ENCODE results near the gene EHBP1.
A peak's percentile ranks its signal among the peaks of the same experiment; 100 is the strongest.

Gene EHBP1

GRCh38 chr2:62852254-62852653, 146.7 kb downstream of the EHBP1 start:
- Histone ChIP-seq H2AFZ (ENCODE audit: low read length) (no peak overlapping the region), H3K27ac (replicated peaks; ENCODE audit: low read length) (no peak overlapping the region), H3K9ac (ENCODE audit: low read depth, low read length, poor library complexity) (no peak overlapping the region), H3K18ac (ENCODE audit: low read length) (no peak overlapping the region), H4K8ac (ENCODE audit: low read depth, low read length) (no peak overlapping the region), H3K4ac (ENCODE audit: low read length) (no peak overlapping the region), H3K9me3 (replicated peaks in 1 of 2; ENCODE audit: control insufficient read depth in 2 of 2, insufficient read depth in 1 of 2, low read depth in 1 of 2, low read length in 2 of 2) (peaks cover 5 to 18% of the 10 kb centered on the region in 2 donors), H3K36me3 (replicated peaks in 1 of 2; ENCODE audit: control insufficient read depth in 2 of 2, insufficient read depth in 2 of 2, low read length in 2 of 2) (peaks cover 11 to 35% of the 10 kb centered on the region in 2 donors), H4K91ac (ENCODE audit: low read depth, low read length, poor library complexity) (no peak overlapping the region), H3K4me2 (ENCODE audit: insufficient read depth, low read length, poor library complexity, severe bottlenecking) (no peak overlapping the region), H3K27me3 (ENCODE audit: control insufficient read depth in 3 of 3, insufficient read depth in 3 of 3, low read depth in 1 of 3, low read length in 3 of 3) (no peaks in the 10 kb centered on the region), H2AK5ac (ENCODE audit: low read depth, low read length) (no peak overlapping the region), H3K4me3 (ENCODE audit: low read length in 2 of 2) (no peak overlapping the region), H2BK5ac (ENCODE audit: low read length) (no peak overlapping the region), H2BK12ac (ENCODE audit: low read length) (no peak overlapping the region), H3K79me1 (ENCODE audit: low read depth, low read length) (no peaks in the 10 kb centered on the region), H3K4me1 (ENCODE audit: control insufficient read depth in 2 of 2, insufficient read depth in 1 of 2, low read depth in 1 of 2, low read length in 2 of 2) (no peaks in the 10 kb centered on the region), H3K14ac (ENCODE audit: low read length) (no peak overlapping the region), H2BK120ac (ENCODE audit: low read depth, low read length) (no peak overlapping the region), H2BK15ac (ENCODE audit: low read length) (no peak overlapping the region), H3K23ac (ENCODE audit: low read depth, low read length, poor library complexity) (no peak overlapping the region)
- no peak for DNase-seq (ENCODE audit: low spot score)

- no peaks in the 10 kb centered on the region for H3K4me1 ChIP-seq (ENCODE audit: control insufficient read depth in 2 of 2, insufficient read depth in 1 of 2, low read depth in 1 of 2, low read length in 2 of 2)
- no peak overlapping the region for H2BK15ac ChIP-seq (ENCODE audit: low read length)
- H2BK5ac ChIP-seq (ENCODE audit: low read length) = peak overlapping the region; percentile 19
- peak overlapping the region; percentile 58 for H2BK120ac ChIP-seq (ENCODE audit: low read depth, low read length)
- no peak overlapping the region for H2AK5ac ChIP-seq (ENCODE audit: low read depth, low read length)
- no peak overlapping the region for H3K4ac ChIP-seq (ENCODE audit: low read length)
- no peak for DNase-seq (ENCODE audit: low spot score)
- peak overlapping the region; percentile 66 for H3K14ac ChIP-seq (ENCODE audit: low read length)
- peak overlapping the region; percentile 36 for H3K18ac ChIP-seq (ENCODE audit: low read length)
- peaks cover 5 to 18% of the 10 kb centered on the region in 2 donors for H3K9me3 ChIP-seq (replicated peaks in 1 of 2; ENCODE audit: control insufficient read depth in 2 of 2, insufficient read depth in 1 of 2, low read depth in 1 of 2, low read length in 2 of 2)
- H3K79me1 ChIP-seq (ENCODE audit: low read depth, low read length) = no peaks in the 10 kb centered on the region
- no CpG with 5 or more reads among the region's 14 CpGs for WGBS, 2 donors (ENCODE audit: extremely low coverage in 2 of 2, insufficient read length in 2 of 2, insufficient replicate concordance in 1 of 2)
- no peaks in the 10 kb centered on the region for H3K27me3 ChIP-seq (ENCODE audit: control insufficient read depth in 3 of 3, insufficient read depth in 3 of 3, low read depth in 1 of 3, low read length in 3 of 3)
- peaks cover 11 to 40% of the 10 kb centered on the region in 2 donors for H3K36me3 ChIP-seq (replicated peaks in 1 of 2; ENCODE audit: control insufficient read depth in 2 of 2, insufficient read depth in 2 of 2, low read length in 2 of 2)
- no peak overlapping the region for H3K9ac ChIP-seq (ENCODE audit: low read depth, low read length, poor library complexity)
- H4K8ac ChIP-seq (ENCODE audit: low read depth, low read length) = no peak overlapping the region
- peak overlapping the region; percentile 8 for H3K23ac ChIP-seq (ENCODE audit: low read depth, low read length, poor library complexity)
- H3K27ac ChIP-seq (replicated peaks; ENCODE audit: low read length) = no peak overlapping the region
- no peak overlapping the region for H4K91ac ChIP-seq (ENCODE audit: low read depth, low read length, poor library complexity)
- no peak overlapping the region for H2BK12ac ChIP-seq (ENCODE audit: low read length)
- no peak overlapping the region for H2AFZ ChIP-seq (ENCODE audit: low read length)
- H3K4me3 ChIP-seq (ENCODE audit: low read length in 2 of 2) = no peak overlapping the region
- no peak overlapping the region for H3K4me2 ChIP-seq (ENCODE audit: insufficient read depth, low read length, poor library complexity, severe bottlenecking)
Observed at GRCh38 chr2:62854600-62855514, 149.3 kb downstream of the EHBP1 start.

GRCh38 chr2:62856228-62857040, 150.9 kb downstream of the EHBP1 start:
- peak overlapping the region; percentile 62 for H3K18ac ChIP-seq (ENCODE audit: low read length)
- peak overlapping the region; percentile 38 for H3K23ac ChIP-seq (ENCODE audit: low read depth, low read length, poor library complexity)
- no peaks in the 10 kb centered on the region for H3K79me1 ChIP-seq (ENCODE audit: low read depth, low read length)
- H2AK5ac ChIP-seq (ENCODE audit: low read depth, low read length) = no peak overlapping the region
- no peak overlapping the region for H4K8ac ChIP-seq (ENCODE audit: low read depth, low read length)
- no peak overlapping the region for H3K14ac ChIP-seq (ENCODE audit: low read length)
- H4K91ac ChIP-seq (ENCODE audit: low read depth, low read length, poor library complexity) = no peak overlapping the region
- no peak overlapping the region for H3K4ac ChIP-seq (ENCODE audit: low read length)
- WGBS, 2 donors (ENCODE audit: extremely low coverage in 2 of 2, insufficient read length in 2 of 2, insufficient replicate concordance in 1 of 2) = no CpG with 5 or more reads among the region's 6 CpGs
- no peak overlapping the region for H2BK12ac ChIP-seq (ENCODE audit: low read length)
- peaks cover 11 to 41% of the 10 kb centered on the region in 2 donors for H3K36me3 ChIP-seq (replicated peaks in 1 of 2; ENCODE audit: control insufficient read depth in 2 of 2, insufficient read depth in 2 of 2, low read length in 2 of 2)
- H3K4me1 ChIP-seq (ENCODE audit: control insufficient read depth in 2 of 2, insufficient read depth in 1 of 2, low read depth in 1 of 2, low read length in 2 of 2) = no peaks in the 10 kb centered on the region
- H3K4me2 ChIP-seq (ENCODE audit: insufficient read depth, low read length, poor library complexity, severe bottlenecking) = no peak overlapping the region
- H2BK5ac ChIP-seq (ENCODE audit: low read length) = no peak overlapping the region
- H3K4me3 ChIP-seq (ENCODE audit: low read length in 2 of 2) = peak overlapping the region in 1 of 2 donors; percentile 36
- H2BK120ac ChIP-seq (ENCODE audit: low read depth, low read length) = no peak overlapping the region
- no peak overlapping the region for H2BK15ac ChIP-seq (ENCODE audit: low read length)
- no peak overlapping the region for H3K27ac ChIP-seq (replicated peaks; ENCODE audit: low read length)
- no peak overlapping the region for H3K9ac ChIP-seq (ENCODE audit: low read depth, low read length, poor library complexity)
- DNase-seq (ENCODE audit: low spot score) = no peak
- H3K27me3 ChIP-seq (ENCODE audit: control insufficient read depth in 3 of 3, insufficient read depth in 3 of 3, low read depth in 1 of 3, low read length in 3 of 3) = no peaks in the 10 kb centered on the region
- peaks cover 5 to 18% of the 10 kb centered on the region in 2 donors for H3K9me3 ChIP-seq (replicated peaks in 1 of 2; ENCODE audit: control insufficient read depth in 2 of 2, insufficient read depth in 1 of 2, low read depth in 1 of 2, low read length in 2 of 2)
- H2AFZ ChIP-seq (ENCODE audit: low read length) = no peak overlapping the region
